ENCODE data around the gene CMTM2. TPM values are rescaled to one million over a fixed set of nuclear protein-coding genes. Genes with fewer than 3 reads are reported as not detected.

CMTM2 gene
- total and polyA plus RNA-seq, 2 donors (not counting 1 experiment from before 2014, with no cell fraction given), result not detected

DNA sequence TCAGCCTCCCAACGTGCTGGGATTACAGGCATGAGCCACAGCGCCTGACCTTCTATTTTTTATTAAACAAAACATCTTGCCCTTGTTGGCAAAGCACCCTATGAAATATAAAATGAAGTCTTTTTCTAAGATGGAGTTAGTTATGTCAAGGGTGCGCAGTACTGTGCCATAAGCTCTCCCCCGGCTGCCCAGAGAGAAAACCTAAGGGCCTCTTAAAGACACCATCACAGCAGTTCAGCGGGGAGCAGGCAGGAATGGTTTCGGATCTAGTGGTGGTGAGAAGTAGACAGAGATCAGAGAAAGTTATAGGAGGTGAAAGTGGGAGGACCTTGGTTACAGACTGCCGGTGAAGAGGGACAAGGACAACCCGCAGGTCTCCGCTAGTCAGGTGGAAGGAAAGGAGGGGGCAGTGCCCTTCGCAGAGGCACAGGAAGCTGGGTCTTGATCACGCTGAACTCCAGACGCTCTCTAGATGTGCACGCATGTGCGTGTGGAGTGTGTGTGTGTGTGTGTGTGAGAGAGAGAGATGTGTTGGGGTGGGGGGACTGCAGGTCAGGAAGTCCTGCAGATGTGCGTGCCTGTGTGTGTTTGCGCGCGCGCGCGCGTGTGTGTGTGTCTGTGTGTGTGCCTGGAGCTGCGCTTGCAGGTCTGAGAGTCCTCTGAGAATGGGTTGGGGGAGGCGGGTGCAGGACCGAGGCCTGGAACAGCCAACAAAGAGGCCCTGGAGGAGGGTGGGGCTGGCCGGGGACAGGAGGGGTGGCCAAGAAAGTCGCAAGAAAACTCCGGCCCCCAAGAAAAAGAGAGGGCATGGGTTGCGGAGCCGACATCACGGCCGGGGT is 24.5 kb downstream of the CMTM2 start:
- intact Hi-C loops (cut with micrococcal nuclease), result loop anchor here (1.0 to 2.0 kb wide), 4 partner anchors 15 to 197 kb away; no protein-coding TSS in a partner anchor
- WGBS (ENCODE audit: insufficient coverage), result 5% methylated on average over 29 of the region's 32 CpGs

More for the DNA sequence above, 24.5 kb downstream of the CMTM2 start:
- peaks cover 33% of the 10 kb centered on the region for H3K27me3 Mint-ChIP-seq
- Histone ChIP-seq H3K4me1 (ENCODE audit: control insufficient read depth in 2 of 2, insufficient read depth in 2 of 2, low read length in 2 of 2) (peaks cover 39 to 47% of the 10 kb centered on the region in 2 donors), H3K79me2 (ENCODE audit: control insufficient read depth, insufficient read depth, low read length) (no peaks in the 10 kb centered on the region), H3K27ac (ENCODE audit: low read length in 2 of 2) (no peak overlapping the region), H4K20me1 (ENCODE audit: control insufficient read depth, insufficient read depth, low read length, poor library complexity, severe bottlenecking) (peaks cover 29% of the 10 kb centered on the region), H3K9ac (ENCODE audit: low read length) (peak overlapping the region; percentile 70), H3K4me2 (replicated peaks; ENCODE audit: low read depth, low read length, poor library complexity, severe bottlenecking) (peak overlapping the region; percentile 96), H3K9me3 (ENCODE audit: control extremely low read depth in 1 of 3, control insufficient read depth in 2 of 3, insufficient read depth in 1 of 3, low read length in 2 of 3) (peaks cover 2 to 20% (median 15%) of the 10 kb centered on the region in 3 donors), H3K36me3 (replicated peaks in 1 of 2; ENCODE audit: control extremely low read depth in 1 of 2, control insufficient read depth in 1 of 2, extremely low read depth in 1 of 2, insufficient read depth in 2 of 2, low read length in 1 of 2) (no peaks in the 10 kb centered on the region), H3K4me3 (ENCODE audit: control extremely low read depth in 1 of 5, extremely low read depth in 1 of 5, insufficient read depth in 1 of 5, low read depth in 2 of 5, low read length in 4 of 5) (peak overlapping the region in 4 of 5 experiments; percentile 57 to 75 (median 62)), H2AFZ (ENCODE audit: insufficient read depth, low read depth, low read length, poor library complexity, severe bottlenecking) (peak overlapping the region; percentile 74), H3K27me3 (replicated peaks in 1 of 4; ENCODE audit: control extremely low read depth in 1 of 4, control insufficient read depth in 3 of 4, insufficient read depth in 4 of 4, low read length in 3 of 4) (peaks cover 0 to 42% (median 19%) of the 10 kb centered on the region in 4 experiments)
- peaks cover 40% of the 10 kb centered on the region for H3K4me1 Mint-ChIP-seq
- H3K4me3 Mint-ChIP-seq, result peak overlapping the region; percentile 88
- ChIA-PET POLR2A (interaction anchor here (0.6 to 1.3 kb wide), 2 partner anchors 52 to 82 kb away, joined by 3 to 9 read pairs; partner anchors contain the start of gene CKLF), CTCF (interaction anchor here (0.9 to 2.6 kb wide), 9 partner anchors 14 to 197 kb away, joined by 3 to 13 read pairs (median 5); no protein-coding TSS in a partner anchor)
- DNase-seq, result peak; percentile 71
- peak overlapping the region; percentile 73 for H3K27ac Mint-ChIP-seq
- peak; percentile 34 for ATAC-seq (ENCODE audit: low read depth)
- peaks cover 6% of the 10 kb centered on the region for H3K9me3 Mint-ChIP-seq (ENCODE audit: insufficient read depth)
- TF ChIP-seq CTCF (IDR thresholded peaks at IDR 0.05) (no peak), EZH2 (IDR thresholded peaks at IDR 0.05; ENCODE audit: borderline replicate concordance, insufficient read depth, low read depth, low read length, poor library complexity, severe bottlenecking) (no peak)

Measured in B cell (primary cell).